Activated CD4-positive, alpha-beta T cell treated with anti-CD3 and anti-CD28 coated beads, Interleukin-2, amount 50 U/mL, for 4 hours (primary cell): ENCODE results near the gene GSG1L.
"Not testable (repeated sequence)": the region's sequence is repeated elsewhere in the genome, so short reads cannot be mapped to it uniquely, and the experiment has no call there.

Source experiments
- DNase-seq, 2 experiments: peaks; one replicate each; pipeline ENCODE4 v3.0.0-alpha.2; 2020

GSG1L gene

GRCh38 chr16:28011971-28012445 is 51.5 kb downstream of the GSG1L start:
- DNase-seq: no peak

GRCh38 chr16:28011223-28011622 is 52.3 kb downstream of the GSG1L start:
- DNase-seq: no peak

GRCh38 chr16:28010671-28011070 is 52.8 kb downstream of the GSG1L start:
- DNase-seq: no peak

- DNase-seq: no peak
Measured at GRCh38 chr16:28009586-28010373, 53.7 kb downstream of the GSG1L start.

GRCh38 chr16:28003923-28004322 is 59.6 kb downstream of the GSG1L start:
- DNase-seq: no peak

GRCh38 chr16:28003021-28003865 is 60.3 kb downstream of the GSG1L start:
- DNase-seq: no peak

GRCh38 chr16:28001642-28002041 is 61.9 kb downstream of the GSG1L start:
- no peak for DNase-seq

- no peak for DNase-seq
Measured at GRCh38 chr16:28001184-28001583, 62.3 kb downstream of the GSG1L start.

GRCh38 chr16:28000314-28001169 is 63.0 kb downstream of the GSG1L start:
- no peak for DNase-seq

GRCh38 chr16:27999687-28000086 is 63.8 kb downstream of the GSG1L start:
- DNase-seq: no peak

GRCh38 chr16:27995378-27995777 is 68.1 kb downstream of the GSG1L start:
- no peak for DNase-seq

- DNase-seq: no peak
Measured at GRCh38 chr16:27994686-27995085, 68.8 kb downstream of the GSG1L start.

- no peak for DNase-seq
Measured at GRCh38 chr16:27993587-27993986, 69.9 kb downstream of the GSG1L start.

GRCh38 chr16:27991876-27992275 is 71.6 kb downstream of the GSG1L start:
- no peak for DNase-seq

- no peak for DNase-seq
Measured at GRCh38 chr16:27985981-27986380, 77.5 kb downstream of the GSG1L start.

- DNase-seq: no peak
Measured at GRCh38 chr16:27984121-27984520, 79.4 kb downstream of the GSG1L start.

- DNase-seq: no peak
Measured at GRCh38 chr16:27983244-27983643, 80.3 kb downstream of the GSG1L start.

GRCh38 chr16:27982184-27982583 is 81.3 kb downstream of the GSG1L start:
- DNase-seq: no peak

- DNase-seq: no peak
Measured at GRCh38 chr16:27980919-27981700, 82.4 kb downstream of the GSG1L start.

GRCh38 chr16:27980076-27980775 is 83.3 kb downstream of the GSG1L start:
- DNase-seq: no peak

GRCh38 chr16:27979668-27980067 is 83.8 kb downstream of the GSG1L start:
- DNase-seq: not testable (repeated sequence)

GRCh38 chr16:27978876-27979275 is 84.6 kb downstream of the GSG1L start:
- no peak for DNase-seq
